H54 (cell line): ENCODE results near the gene SUCLA2.
"Not testable (repeated sequence)": the region's sequence is repeated elsewhere in the genome, so short reads cannot be mapped to it uniquely, and the experiment has no call there.

Experiments used
- DNase-seq: peaks from one replicate; pipeline ENCODE4 v3.0.0; 2011; ENCODE audit warnings: low spot score, mixed read lengths; ENCODE audit not compliant: insufficient read length
- FAIRE-seq: peaks from 3 replicates; lab custom pipeline; 2011; peaks lifted over from hg19 to GRCh38; lab: Jason Lieb, UNC
- POLR2A ChIP-seq: IDR thresholded peaks from 2 replicates; pipeline ENCODE4 v1.6.1; 2011; ENCODE audit warnings: low read depth, mild to moderate bottlenecking, low read length

SUCLA2 gene

GRCh38 chr13:47959468-47960247 lies 41.4 kb downstream of the SUCLA2 start:
- TF ChIP-seq POLR2A = no peak
- FAIRE-seq (no peak), DNase-seq (no peak)

- FAIRE-seq = no peak
- no peak for TF ChIP-seq POLR2A
- DNase-seq = no peak
Observed at GRCh38 chr13:47957073-47957472, 44.0 kb downstream of the SUCLA2 start.

- FAIRE-seq (no peak), DNase-seq (no peak)
- no peak for TF ChIP-seq POLR2A
Observed at GRCh38 chr13:47955836-47956235, 45.2 kb downstream of the SUCLA2 start.

GRCh38 chr13:47949799-47950198 lies 51.3 kb downstream of the SUCLA2 start:
- FAIRE-seq (no peak), DNase-seq (no peak)
- no peak for TF ChIP-seq POLR2A

GRCh38 chr13:47945738-47946137 lies 55.3 kb downstream of the SUCLA2 start:
- no peak for TF ChIP-seq POLR2A
- no peak for FAIRE-seq
- no peak for DNase-seq

- not testable (repeated sequence) for FAIRE-seq
Observed at GRCh38 chr13:47945146-47945545, 55.9 kb downstream of the SUCLA2 start.

GRCh38 chr13:47934371-47934770 lies 66.7 kb downstream of the SUCLA2 start:
- no peak for TF ChIP-seq POLR2A
- DNase-seq (no peak), FAIRE-seq (no peak)

More at GRCh38 chr13:47945146-47945545, 55.9 kb downstream of the SUCLA2 start:
- not testable (repeated sequence) for DNase-seq

- FAIRE-seq (no peak), DNase-seq (no peak)
- TF ChIP-seq POLR2A = no peak
Observed at GRCh38 chr13:47932950-47933923, 67.8 kb downstream of the SUCLA2 start.

GRCh38 chr13:47930649-47931165 lies 70.4 kb downstream of the SUCLA2 start:
- DNase-seq (no peak), FAIRE-seq (no peak)
- TF ChIP-seq POLR2A = no peak

- no peak for DNase-seq
- no peak for TF ChIP-seq POLR2A
- FAIRE-seq = no peak
Observed at GRCh38 chr13:47929156-47929555, 71.9 kb downstream of the SUCLA2 start.

- FAIRE-seq (no peak), DNase-seq (no peak)
- no peak for TF ChIP-seq POLR2A
Observed at GRCh38 chr13:47917022-47917574, 84.0 kb downstream of the SUCLA2 start.

- FAIRE-seq (no peak), DNase-seq (no peak)
- no peak for TF ChIP-seq POLR2A
Observed at GRCh38 chr13:47908197-47908902, 92.7 kb downstream of the SUCLA2 start.

- FAIRE-seq = no peak
- TF ChIP-seq POLR2A = no peak
Observed at GRCh38 chr13:47904891-47905290, 96.2 kb downstream of the SUCLA2 start.

GRCh38 chr13:47904241-47904640 lies 96.8 kb downstream of the SUCLA2 start:
- FAIRE-seq (peak; percentile 96), DNase-seq (peak; percentile 41)
- TF ChIP-seq POLR2A = peak; percentile 62; the same call in 1 of the 2 replicates

More at GRCh38 chr13:47904891-47905290, 96.2 kb downstream of the SUCLA2 start:
- no peak for DNase-seq
